Peyer's patch (tissue), 4 donors: Measurements from ENCODE around the gene DYNLT2B.

Source experiments
- POLR2A ChIP-seq, 2 donors: fragments of 450-650 bp; IDR thresholded peaks; one replicate each; pipeline ENCODE4 v1.5.1; 2017; ENCODE audit warnings: antibody characterized with exemption in 2 of 2, mild to moderate bottlenecking in 2 of 2, moderate library complexity in 2 of 2
- TF ChIP-seq, protein P1 (sequence below), 6 experiments: fragments of 450-650 bp in 4 of 6; fragments of 200-600 bp in 2 of 6; sonication (generic) in 1 of 6; IDR thresholded peaks; one replicate each; pipeline ENCODE4 v1.5.1; 2017 to 2019; ENCODE audit warnings: antibody characterized with exemption in 6 of 6, mild to moderate bottlenecking in 3 of 6, moderate library complexity in 1 of 6

DNA sequence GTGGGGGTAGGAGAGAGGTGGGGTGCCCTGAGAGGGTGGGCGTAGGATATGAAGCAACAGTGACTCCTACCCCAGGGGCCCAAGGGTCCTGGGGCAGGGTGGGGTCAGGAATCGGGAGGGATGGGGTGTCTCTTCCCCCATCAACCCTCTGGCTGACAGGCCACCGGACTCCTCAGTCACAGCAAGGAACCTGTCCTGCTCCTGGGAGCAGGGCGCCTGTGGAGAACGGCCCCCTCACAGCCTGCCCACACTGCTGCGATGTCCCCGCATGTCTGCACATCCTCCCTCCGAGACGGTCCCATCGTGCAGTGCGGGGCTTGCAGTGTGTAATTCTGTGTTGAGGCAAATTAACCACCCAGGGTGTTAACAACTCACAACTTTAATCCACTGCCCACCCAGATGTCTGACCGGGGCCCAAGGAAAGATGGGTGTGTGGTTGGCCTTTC lies 17.5 kb upstream of the DYNLT2B start:
- TF ChIP-seq, protein P1, sequence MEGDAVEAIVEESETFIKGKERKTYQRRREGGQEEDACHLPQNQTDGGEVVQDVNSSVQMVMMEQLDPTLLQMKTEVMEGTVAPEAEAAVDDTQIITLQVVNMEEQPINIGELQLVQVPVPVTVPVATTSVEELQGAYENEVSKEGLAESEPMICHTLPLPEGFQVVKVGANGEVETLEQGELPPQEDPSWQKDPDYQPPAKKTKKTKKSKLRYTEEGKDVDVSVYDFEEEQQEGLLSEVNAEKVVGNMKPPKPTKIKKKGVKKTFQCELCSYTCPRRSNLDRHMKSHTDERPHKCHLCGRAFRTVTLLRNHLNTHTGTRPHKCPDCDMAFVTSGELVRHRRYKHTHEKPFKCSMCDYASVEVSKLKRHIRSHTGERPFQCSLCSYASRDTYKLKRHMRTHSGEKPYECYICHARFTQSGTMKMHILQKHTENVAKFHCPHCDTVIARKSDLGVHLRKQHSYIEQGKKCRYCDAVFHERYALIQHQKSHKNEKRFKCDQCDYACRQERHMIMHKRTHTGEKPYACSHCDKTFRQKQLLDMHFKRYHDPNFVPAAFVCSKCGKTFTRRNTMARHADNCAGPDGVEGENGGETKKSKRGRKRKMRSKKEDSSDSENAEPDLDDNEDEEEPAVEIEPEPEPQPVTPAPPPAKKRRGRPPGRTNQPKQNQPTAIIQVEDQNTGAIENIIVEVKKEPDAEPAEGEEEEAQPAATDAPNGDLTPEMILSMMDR (IDR thresholded peaks at IDR 0.05) = no peak
- TF ChIP-seq POLR2A (IDR thresholded peaks at IDR 0.05) = no peak
